ENCODE measurements around the gene SETD7. TPM values are rescaled to one million over a fixed set of nuclear protein-coding genes. Genes with fewer than 3 reads are reported as not detected.

The SETD7 gene
- total and polyA plus RNA-seq, 12 donors = 7.4 to 49.1 (median 41.5) TPM

GRCh38 chr4:139575072-139575471 lies 19.1 kb upstream of the SETD7 start:
- intact Hi-C loops (cut with DNase I) = no loop called here
- DNase-seq = peak in 1 of 7 donors; percentile 9
- Histone ChIP-seq H3K36me3 (replicated peaks in 1 of 2) (no peaks in the 10 kb centered on the region), H3K9me3 (replicated peaks in 1 of 3) (no peaks in the 10 kb centered on the region), H3K4me3 (no peak overlapping the region), H3K27me3 (no peaks in the 10 kb centered on the region), H3K27ac (no peak overlapping the region), H3K4me1 (replicated peaks in 1 of 2) (no peaks in the 10 kb centered on the region)
- WGBS, 4 donors = 75 to 82% (median 80%) methylated on average over 5 of the region's 5 CpGs
- no peak for TF ChIP-seq POLR2A (IDR thresholded peaks at IDR 0.05)
- TF ChIP-seq CTCF (IDR thresholded peaks at IDR 0.05) = no peak

- intact Hi-C loops (cut with DNase I) = no loop called here
- no peak overlapping the region for H3K27ac ChIP-seq
- H3K9me3 ChIP-seq (replicated peaks in 1 of 3) = no peaks in the 10 kb centered on the region
- no peaks in the 10 kb centered on the region for H3K27me3 ChIP-seq
- no peaks in the 10 kb centered on the region for H3K4me1 ChIP-seq (replicated peaks in 1 of 2)
- no peak for TF ChIP-seq CTCF (IDR thresholded peaks at IDR 0.05)
- TF ChIP-seq POLR2A (IDR thresholded peaks at IDR 0.05) = no peak
- H3K36me3 ChIP-seq (replicated peaks in 1 of 2) = no peaks in the 10 kb centered on the region
- WGBS, 4 donors = 77 to 96% (median 87%) methylated on average over 3 of the region's 3 CpGs
- H3K4me3 ChIP-seq = no peak overlapping the region
- DNase-seq = no peak
These were observed 18.6 kb upstream of the SETD7 start for GRCh38 chr4:139574641-139575040.

- no peak for DNase-seq
- Histone ChIP-seq H3K27ac (no peak overlapping the region), H3K36me3 (replicated peaks in 1 of 2) (no peaks in the 10 kb centered on the region), H3K4me1 (replicated peaks in 1 of 2) (no peaks in the 10 kb centered on the region), H3K9me3 (replicated peaks in 1 of 3) (no peaks in the 10 kb centered on the region), H3K27me3 (no peaks in the 10 kb centered on the region), H3K4me3 (no peak overlapping the region)
- intact Hi-C loops (cut with DNase I) = no loop called here
- 86 to 93% (median 90%) methylated on average over 10 of the region's 10 CpGs for WGBS, 4 donors
- no peak for TF ChIP-seq POLR2A (IDR thresholded peaks at IDR 0.05)
- TF ChIP-seq CTCF (IDR thresholded peaks at IDR 0.05) = no peak
These were observed 12.4 kb upstream of the SETD7 start for GRCh38 chr4:139568206-139568955.

GRCh38 chr4:139567159-139567870 lies 11.3 kb upstream of the SETD7 start:
- Histone ChIP-seq H3K36me3 (replicated peaks in 1 of 2) (no peaks in the 10 kb centered on the region), H3K27ac (no peak overlapping the region), H3K27me3 (no peaks in the 10 kb centered on the region), H3K9me3 (replicated peaks in 1 of 3) (no peaks in the 10 kb centered on the region), H3K4me1 (replicated peaks in 1 of 2) (no peaks in the 10 kb centered on the region), H3K4me3 (no peak overlapping the region)
- TF ChIP-seq POLR2A (IDR thresholded peaks at IDR 0.05) = no peak
- WGBS, 4 donors = 81 to 89% (median 86%) methylated on average over 7 of the region's 7 CpGs
- intact Hi-C loops (cut with DNase I) = no loop called here
- DNase-seq = no peak
